ENCODE data around the gene TRABD. TPM values are rescaled to one million over a fixed set of nuclear protein-coding genes. Genes with fewer than 3 reads are reported as not detected.
A peak's percentile ranks its signal among the peaks of the same experiment; 100 is the strongest.
"Not testable (repeated sequence)": the region's sequence is repeated elsewhere in the genome, so short reads cannot be mapped to it uniquely, and the experiment has no call there.

Gene TRABD
- total and polyA plus RNA-seq, 5 experiments from 2014 or later, result 28.7 to 113 (median 46.7) TPM

GRCh38 chr22:50161508-50162390, 24.0 kb upstream of the TRABD start:
- Mint-ChIP-seq H3K27me3 (peaks cover 6 to 26% (median 7%) of the 10 kb centered on the region in 5 donors), H3K36me3 (no peaks in the 10 kb centered on the region), H3K4me1 (no peaks in the 10 kb centered on the region), H3K27ac (no peak overlapping the region), H3K9me3 (no peaks in the 10 kb centered on the region), H3K4me3 (no peak overlapping the region)
- POLR2A ChIA-PET, result no interaction called here
- DNase-seq (peak in 1 of 10 donors; percentile 37), ATAC-seq (no peak)

- H3K4me3 Mint-ChIP-seq, result no peak overlapping the region
These were observed 23.2 kb upstream of the TRABD start for GRCh38 chr22:50162391-50162956.

GRCh38 chr22:50165436-50166123, 20.1 kb upstream of the TRABD start:
- Mint-ChIP-seq H3K4me1 (peaks cover 2 to 11% (median 5%) of the 10 kb centered on the region in 4 donors), H3K27me3 (peaks cover 6 to 33% (median 23%) of the 10 kb centered on the region in 5 donors), H3K4me3 (no peak overlapping the region), H3K27ac (no peak overlapping the region), H3K9me3 (peaks cover 0 to 1% (median 0%) of the 10 kb centered on the region in 9 donors), H3K36me3 (peaks cover 0 to 7% (median 0%) of the 10 kb centered on the region in 3 donors)
- DNase-seq (peak in 1 of 10 donors; percentile 53), ATAC-seq (no peak)
- POLR2A ChIA-PET, result no interaction called here

More at GRCh38 chr22:50162391-50162956, 23.2 kb upstream of the TRABD start:
- no peak overlapping the region for H3K27ac Mint-ChIP-seq
- DNase-seq (peak in 1 of 10 donors; percentile 31), ATAC-seq (no peak)
- H3K27me3 Mint-ChIP-seq, result peaks cover 6 to 24% (median 8%) of the 10 kb centered on the region in 5 donors
- no peaks in the 10 kb centered on the region for H3K36me3 Mint-ChIP-seq
- no peaks in the 10 kb centered on the region for H3K4me1 Mint-ChIP-seq
- POLR2A ChIA-PET, result no interaction called here
- H3K9me3 Mint-ChIP-seq, result no peaks in the 10 kb centered on the region

GRCh38 chr22:50167689-50168489, 17.8 kb upstream of the TRABD start:
- peaks cover 0 to 1% (median 0%) of the 10 kb centered on the region in 9 donors for H3K9me3 Mint-ChIP-seq
- H3K4me3 Mint-ChIP-seq, result peak overlapping the region in 4 of 10 donors; percentile 11 to 80 (median 30)
- peaks cover 0 to 7% (median 0%) of the 10 kb centered on the region in 3 donors for H3K36me3 Mint-ChIP-seq
- peaks cover 2 to 18% (median 6%) of the 10 kb centered on the region in 4 donors for H3K4me1 Mint-ChIP-seq
- peak overlapping the region in 1 of 10 donors; percentile 63 for H3K27ac Mint-ChIP-seq
- H3K27me3 Mint-ChIP-seq, result peaks cover 7 to 47% (median 32%) of the 10 kb centered on the region in 5 donors
- DNase-seq (peak in 1 of 10 donors; percentile 34), ATAC-seq (no peak)
- POLR2A ChIA-PET, result no interaction called here

GRCh38 chr22:50168490-50169180, 17.1 kb upstream of the TRABD start:
- H3K9me3 Mint-ChIP-seq, ATAC-seq, H3K36me3 Mint-ChIP-seq, POLR2A ChIA-PET, H3K27ac Mint-ChIP-seq: not testable (repeated sequence)
- Mint-ChIP-seq H3K27me3 (peaks cover 7 to 55% (median 32%) of the 10 kb centered on the region in 5 donors), H3K4me1 (peaks cover 2 to 18% (median 9%) of the 10 kb centered on the region in 4 donors), H3K4me3 (peak overlapping the region; percentile 43 to 86 (median 75))
- DNase-seq, result peak in 1 of 10 donors; percentile 49

- peaks cover 2 to 18% (median 9%) of the 10 kb centered on the region in 4 donors for H3K4me1 Mint-ChIP-seq
- H3K27me3 Mint-ChIP-seq, result peaks cover 7 to 58% (median 34%) of the 10 kb centered on the region in 5 donors
- H3K27ac Mint-ChIP-seq, result peak overlapping the region in 1 of 10 donors; percentile 59
- H3K36me3 Mint-ChIP-seq, result peaks cover 0 to 7% (median 0%) of the 10 kb centered on the region in 3 donors
- H3K9me3 Mint-ChIP-seq, result peaks cover 0 to 1% (median 0%) of the 10 kb centered on the region in 9 donors
- POLR2A ChIA-PET, result interaction anchor here (0.5 kb wide), 1 partner anchor 73 kb away, joined by 5 read pairs; no protein-coding TSS in a partner anchor
- peak in 1 of 10 donors; percentile 54 for DNase-seq
- H3K4me3 Mint-ChIP-seq, result peak overlapping the region; percentile 39 to 86 (median 75)
- peak in 1 of 2 donors; percentile 13 for ATAC-seq
These were observed 16.4 kb upstream of the TRABD start for GRCh38 chr22:50169181-50169759.

- H3K27me3 Mint-ChIP-seq, result peaks cover 7 to 54% (median 33%) of the 10 kb centered on the region in 5 donors
- no peak overlapping the region for H3K27ac Mint-ChIP-seq
- H3K4me1 Mint-ChIP-seq, result peaks cover 2 to 18% (median 9%) of the 10 kb centered on the region in 4 donors
- ATAC-seq (peak; percentile 64 to 76), DNase-seq (peak in 1 of 10 donors; percentile 48)
- peaks cover 0 to 7% (median 0%) of the 10 kb centered on the region in 3 donors for H3K36me3 Mint-ChIP-seq
- peak overlapping the region in 4 of 10 donors; percentile 27 to 64 (median 54) for H3K4me3 Mint-ChIP-seq
- H3K9me3 Mint-ChIP-seq, result peaks cover 0 to 1% (median 0%) of the 10 kb centered on the region in 9 donors
- POLR2A ChIA-PET, result interaction anchor here (0.5 kb wide), 1 partner anchor 72 kb away, joined by 5 read pairs; no protein-coding TSS in a partner anchor
These were observed 15.9 kb upstream of the TRABD start for GRCh38 chr22:50169774-50170341.

- ATAC-seq (peak in 1 of 2 donors; percentile 33), DNase-seq (no peak)
- Mint-ChIP-seq H3K4me1 (peaks cover 2 to 18% (median 9%) of the 10 kb centered on the region in 4 donors), H3K27ac (peak within 1 kb of the TSS in 4 of 10 donors; percentile 5 to 88 (median 41)), H3K4me3 (peak within 1 kb of the TSS; percentile 57 to 85 (median 74)), H3K36me3 (peaks cover 0 to 7% (median 0%) of the 10 kb centered on the region in 3 donors), H3K9me3 (peaks cover 0 to 1% (median 0%) of the 10 kb centered on the region in 9 donors), H3K27me3 (peaks cover 5 to 54% (median 35%) of the 10 kb centered on the region in 5 donors)
- POLR2A ChIA-PET, result interaction anchor here (1.2 kb wide), 1 partner anchor 10 kb away, joined by 4 read pairs; no protein-coding TSS in a partner anchor
These were observed 15.0 kb upstream of the TRABD start, which contains the start of gene PANX2 for GRCh38 chr22:50170453-50171318. PANX2 (plus strand) TSS chr22:50170731; CDS start chr22:50170731, 0 bp downstream.

- Mint-ChIP-seq H3K27ac (peak overlapping the region in 2 of 10 donors; percentile 5 to 57), H3K27me3 (peaks cover 5 to 54% (median 35%) of the 10 kb centered on the region in 5 donors), H3K9me3 (peaks cover 0 to 1% (median 0%) of the 10 kb centered on the region in 9 donors), H3K4me1 (peaks cover 2 to 18% (median 9%) of the 10 kb centered on the region in 4 donors), H3K4me3 (peak overlapping the region; percentile 57 to 85 (median 74)), H3K36me3 (peaks cover 0 to 7% (median 0%) of the 10 kb centered on the region in 3 donors)
- no peak for DNase-seq
- no peak for ATAC-seq
- POLR2A ChIA-PET, result interaction anchor here (1.2 kb wide), 1 partner anchor 9 kb away, joined by 4 read pairs; no protein-coding TSS in a partner anchor
These were observed 14.3 kb upstream of the TRABD start for GRCh38 chr22:50171319-50171964.
